Measurements from ENCODE around the gene RALGAPA2.

The RALGAPA2 gene

GRCh38 chr20:20473657-20474056 lies 238.8 kb downstream of the RALGAPA2 start:
- Histone ChIP-seq H3K27me3 (ENCODE audit: low read length) (no peaks in the 10 kb centered on the region), H2AFZ (ENCODE audit: low read depth, low read length, severe bottlenecking) (no peak overlapping the region), H3K9ac (ENCODE audit: low read length) (no peak overlapping the region), H3F3A (ENCODE audit: insufficient read depth) (no peaks in the 10 kb centered on the region), H3K79me2 (ENCODE audit: insufficient read depth, low read length) (no peaks in the 10 kb centered on the region), H4K20me1 (ENCODE audit: low read depth, low read length) (no peaks in the 10 kb centered on the region), H3K9me3 (ENCODE audit: insufficient read depth, low read length) (no peaks in the 10 kb centered on the region), H3K4me3 (ENCODE audit: insufficient read depth, low read length, poor library complexity, severe bottlenecking) (no peak overlapping the region), H3K27ac (ENCODE audit: low read depth, low read length) (no peak overlapping the region), H3K36me3 (ENCODE audit: low read length) (no peaks in the 10 kb centered on the region), H3K4me2 (ENCODE audit: low read depth, low read length, poor library complexity, severe bottlenecking) (no peak overlapping the region), H3K9me2 (replicated peaks; ENCODE audit: insufficient read depth, low read length) (no peaks in the 10 kb centered on the region)
- TF ChIP-seq CTCF (IDR thresholded peaks at IDR 0.05; ENCODE audit: insufficient read depth, low read length, poor library complexity, severe bottlenecking) = no peak
- TF ChIP-seq EZH2phosphoT487 (conservative IDR thresholded peaks at IDR 0.05; ENCODE audit: low read length) = no peak

- H3K9ac ChIP-seq (ENCODE audit: low read length) = no peak overlapping the region
- H3K79me2 ChIP-seq (ENCODE audit: insufficient read depth, low read length) = no peaks in the 10 kb centered on the region
- no peaks in the 10 kb centered on the region for H4K20me1 ChIP-seq (ENCODE audit: low read depth, low read length)
- no peak overlapping the region for H3K4me2 ChIP-seq (ENCODE audit: low read depth, low read length, poor library complexity, severe bottlenecking)
- H3K36me3 ChIP-seq (ENCODE audit: low read length) = no peaks in the 10 kb centered on the region
- no peak for TF ChIP-seq EZH2phosphoT487 (conservative IDR thresholded peaks at IDR 0.05; ENCODE audit: low read length)
- TF ChIP-seq CTCF (IDR thresholded peaks at IDR 0.05; ENCODE audit: insufficient read depth, low read length, poor library complexity, severe bottlenecking) = no peak
- no peak overlapping the region for H3K27ac ChIP-seq (ENCODE audit: low read depth, low read length)
- H3K4me3 ChIP-seq (ENCODE audit: insufficient read depth, low read length, poor library complexity, severe bottlenecking) = no peak overlapping the region
- H2AFZ ChIP-seq (ENCODE audit: low read depth, low read length, severe bottlenecking) = no peak overlapping the region
- no peaks in the 10 kb centered on the region for H3K9me2 ChIP-seq (replicated peaks; ENCODE audit: insufficient read depth, low read length)
- H3K9me3 ChIP-seq (ENCODE audit: insufficient read depth, low read length) = no peaks in the 10 kb centered on the region
- H3K27me3 ChIP-seq (ENCODE audit: low read length) = no peaks in the 10 kb centered on the region
- no peaks in the 10 kb centered on the region for H3F3A ChIP-seq (ENCODE audit: insufficient read depth)
These were observed 239.7 kb downstream of the RALGAPA2 start for GRCh38 chr20:20472684-20473274.

- no peak overlapping the region for H3K4me2 ChIP-seq (ENCODE audit: low read depth, low read length, poor library complexity, severe bottlenecking)
- no peaks in the 10 kb centered on the region for H4K20me1 ChIP-seq (ENCODE audit: low read depth, low read length)
- no peak overlapping the region for H3K27ac ChIP-seq (ENCODE audit: low read depth, low read length)
- TF ChIP-seq CTCF (IDR thresholded peaks at IDR 0.05; ENCODE audit: insufficient read depth, low read length, poor library complexity, severe bottlenecking) (no peak), EZH2phosphoT487 (conservative IDR thresholded peaks at IDR 0.05; ENCODE audit: low read length) (no peak)
- no peaks in the 10 kb centered on the region for H3F3A ChIP-seq (ENCODE audit: insufficient read depth)
- no peak overlapping the region for H3K9ac ChIP-seq (ENCODE audit: low read length)
- H3K9me3 ChIP-seq (ENCODE audit: insufficient read depth, low read length) = no peaks in the 10 kb centered on the region
- H2AFZ ChIP-seq (ENCODE audit: low read depth, low read length, severe bottlenecking) = no peak overlapping the region
- H3K36me3 ChIP-seq (ENCODE audit: low read length) = no peaks in the 10 kb centered on the region
- no peaks in the 10 kb centered on the region for H3K27me3 ChIP-seq (ENCODE audit: low read length)
- H3K9me2 ChIP-seq (replicated peaks; ENCODE audit: insufficient read depth, low read length) = no peaks in the 10 kb centered on the region
- no peak overlapping the region for H3K4me3 ChIP-seq (ENCODE audit: insufficient read depth, low read length, poor library complexity, severe bottlenecking)
- no peaks in the 10 kb centered on the region for H3K79me2 ChIP-seq (ENCODE audit: insufficient read depth, low read length)
These were observed 246.0 kb downstream of the RALGAPA2 start for GRCh38 chr20:20466341-20466879.
